ENCODE measurements around the gene NUMBL.

The NUMBL gene

GRCh38 chr19:40688987-40689338, 1.5 kb downstream of the NUMBL start:
- DNase-seq, result no peak

- no peak for DNase-seq
Observed at GRCh38 chr19:40688309-40688708, 2.1 kb downstream of the NUMBL start.

- no peak for DNase-seq
Observed at GRCh38 chr19:40687525-40688016, 2.9 kb downstream of the NUMBL start.

- DNase-seq, result no peak
Observed at GRCh38 chr19:40686882-40687524, 3.4 kb downstream of the NUMBL start.

GRCh38 chr19:40685563-40685962, 4.9 kb downstream of the NUMBL start:
- no peak for DNase-seq

GRCh38 chr19:40685016-40685526, 5.4 kb downstream of the NUMBL start:
- no peak for DNase-seq

- no peak for DNase-seq
Observed at GRCh38 chr19:40684280-40684679, 6.2 kb downstream of the NUMBL start.

GRCh38 chr19:40683437-40683836, 7.0 kb downstream of the NUMBL start:
- no peak for DNase-seq

- DNase-seq, result no peak
Observed at GRCh38 chr19:40682431-40682964, 8.0 kb downstream of the NUMBL start.

- no peak for DNase-seq
Observed at GRCh38 chr19:40681039-40681438, 9.4 kb downstream of the NUMBL start.

GRCh38 chr19:40677156-40677555, 13.3 kb downstream of the NUMBL start:
- no peak for DNase-seq

GRCh38 chr19:40674291-40674690, 16.2 kb downstream of the NUMBL start:
- DNase-seq, result no peak

GRCh38 chr19:40673397-40673796, 17.1 kb downstream of the NUMBL start:
- DNase-seq, result no peak

GRCh38 chr19:40672573-40673299, 17.7 kb downstream of the NUMBL start:
- DNase-seq, result no peak

GRCh38 chr19:40672038-40672437, 18.4 kb downstream of the NUMBL start:
- DNase-seq, result no peak

GRCh38 chr19:40671404-40671803, 19.0 kb downstream of the NUMBL start:
- no peak for DNase-seq

GRCh38 chr19:40668991-40669614, 21.3 kb downstream of the NUMBL start:
- no peak for DNase-seq

GRCh38 chr19:40667602-40668001, 22.8 kb downstream of the NUMBL start:
- no peak for DNase-seq

- no peak for DNase-seq
Observed at GRCh38 chr19:40666803-40667438, 23.5 kb downstream of the NUMBL start.

GRCh38 chr19:40663695-40664692, 26.5 kb downstream of the NUMBL start:
- DNase-seq, result no peak

GRCh38 chr19:40662925-40663694, 27.3 kb downstream of the NUMBL start:
- DNase-seq, result peak; percentile 73

All from NCI-H510A treated with DMSO at 0.1 percent for 48 hours (cell line).